AG08395 (cell line): ENCODE measurements around the gene LHFPL3.
A peak's percentile ranks its signal among the peaks of the same experiment; 100 is the strongest.
"Not testable (repeated sequence)": the region's sequence is repeated elsewhere in the genome, so short reads cannot be mapped to it uniquely, and the experiment has no call there.

Experiments
- DNase-seq: peaks from one replicate; pipeline ENCODE4 v3.0.0; 2012; ENCODE audit warnings: mixed read lengths, low spot score

Gene LHFPL3

GRCh38 chr7:104900525-104901239 lies 572.3 kb downstream of the LHFPL3 start:
- no peak for DNase-seq

GRCh38 chr7:104901240-104901619 lies 572.8 kb downstream of the LHFPL3 start:
- no peak for DNase-seq

GRCh38 chr7:104902183-104902582 lies 573.8 kb downstream of the LHFPL3 start:
- no peak for DNase-seq

- peak; percentile 34 for DNase-seq
Observed at GRCh38 chr7:104903044-104903443, 574.6 kb downstream of the LHFPL3 start.

GRCh38 chr7:104903846-104904245 lies 575.4 kb downstream of the LHFPL3 start:
- no peak for DNase-seq

- no peak for DNase-seq
Observed at GRCh38 chr7:104906032-104906431, 577.6 kb downstream of the LHFPL3 start.

- DNase-seq, result no peak
Observed at GRCh38 chr7:104906556-104906955, 578.2 kb downstream of the LHFPL3 start.

- no peak for DNase-seq
Observed at GRCh38 chr7:104908636-104909035, 580.2 kb downstream of the LHFPL3 start.

- no peak for DNase-seq
Observed at GRCh38 chr7:104909096-104909495, 580.7 kb downstream of the LHFPL3 start.

- no peak for DNase-seq
Observed at GRCh38 chr7:104914421-104914820, 586.0 kb downstream of the LHFPL3 start.

- no peak for DNase-seq
Observed at GRCh38 chr7:104921596-104921995, 593.2 kb downstream of the LHFPL3 start.

GRCh38 chr7:104922182-104923009 lies 594.0 kb downstream of the LHFPL3 start:
- DNase-seq, result no peak

- DNase-seq, result peak; percentile 75
Observed at GRCh38 chr7:104923010-104923421, 594.6 kb downstream of the LHFPL3 start.

- not testable (repeated sequence) for DNase-seq
Observed at GRCh38 chr7:104926189-104926588, 597.8 kb downstream of the LHFPL3 start.

GRCh38 chr7:104926601-104927041 lies 598.2 kb downstream of the LHFPL3 start:
- DNase-seq, result no peak

- no peak for DNase-seq
Observed at GRCh38 chr7:104927055-104927454, 598.7 kb downstream of the LHFPL3 start.

- DNase-seq, result no peak
Observed at GRCh38 chr7:104928721-104929400, 600.5 kb downstream of the LHFPL3 start.

- no peak for DNase-seq
Observed at GRCh38 chr7:104929921-104930320, 601.5 kb downstream of the LHFPL3 start.

GRCh38 chr7:104931181-104931781 lies 602.9 kb downstream of the LHFPL3 start:
- DNase-seq, result no peak

- DNase-seq, result no peak
Observed at GRCh38 chr7:104933022-104933421, 604.6 kb downstream of the LHFPL3 start.

GRCh38 chr7:104933521-104933988 lies 605.2 kb downstream of the LHFPL3 start:
- DNase-seq, result no peak

GRCh38 chr7:104934665-104935064 lies 606.3 kb downstream of the LHFPL3 start:
- DNase-seq, result no peak
